HepG2 (cell line): ENCODE results near the gene CLEC7A.

Experiments used
- EZH2 ChIP-seq: conservative IDR thresholded peaks from 2 replicates; pipeline ENCODE4 v1.6.1; 2012; ENCODE audit warnings: mild to moderate bottlenecking, low read depth, low read length, moderate library complexity
- HNRNPL ChIP-seq: fragments of 200-400 bp; formaldehyde crosslinking; IDR thresholded peaks from 2 replicates; pipeline ENCODE4 v1.6.1; 2017; ENCODE audit warnings: mild to moderate bottlenecking, low read depth, low read length
- MED1 ChIP-seq: sonication (generic); formaldehyde crosslinking; IDR thresholded peaks from 2 replicates; pipeline ENCODE4 v1.4.0; 2020; ENCODE audit warnings: missing genetic modification reagents
- NFE2 ChIP-seq: sonication (generic); formaldehyde crosslinking; IDR thresholded peaks from 2 replicates; pipeline ENCODE4 v1.4.0; 2020; ENCODE audit warnings: missing genetic modification reagents
- NFIC ChIP-seq: IDR thresholded peaks from 2 replicates; pipeline ENCODE4 v1.6.1; 2012; ENCODE audit warnings: mild to moderate bottlenecking, low read length, inconsistent platforms
- PAWR ChIP-seq: sonication (generic); formaldehyde crosslinking; IDR thresholded peaks from 2 replicates; pipeline ENCODE4 v1.4.0; 2020; ENCODE audit warnings: missing genetic modification reagents, mild to moderate bottlenecking, borderline replicate concordance
- POLR2A ChIP-seq, 2 experiments: IDR thresholded peaks; 2 replicates each; pipeline ENCODE4 v1.6.1; 2011; ENCODE audit warnings: low read depth in 2 of 2, low read length in 2 of 2, mild to moderate bottlenecking in 1 of 2, moderate library complexity in 1 of 2; ENCODE audit not compliant: insufficient read depth in 1 of 2
- STAT5B ChIP-seq: sonication (generic); formaldehyde crosslinking; IDR thresholded peaks from 2 replicates; pipeline ENCODE4 v1.4.0; 2020; ENCODE audit warnings: missing genetic modification reagents
- TF ChIP-seq, protein P1 (sequence below): sonication (generic); formaldehyde crosslinking; IDR thresholded peaks from 2 replicates; pipeline ENCODE4 v1.5.0; 2020; ENCODE audit warnings: mild to moderate bottlenecking, missing genetic modification reagents, moderate library complexity
- TF ChIP-seq, protein P2 (sequence below): sonication (generic); formaldehyde crosslinking; IDR thresholded peaks from 2 replicates; pipeline ENCODE4 v1.4.0; 2020; ENCODE audit warnings: missing genetic modification reagents

DNA sequence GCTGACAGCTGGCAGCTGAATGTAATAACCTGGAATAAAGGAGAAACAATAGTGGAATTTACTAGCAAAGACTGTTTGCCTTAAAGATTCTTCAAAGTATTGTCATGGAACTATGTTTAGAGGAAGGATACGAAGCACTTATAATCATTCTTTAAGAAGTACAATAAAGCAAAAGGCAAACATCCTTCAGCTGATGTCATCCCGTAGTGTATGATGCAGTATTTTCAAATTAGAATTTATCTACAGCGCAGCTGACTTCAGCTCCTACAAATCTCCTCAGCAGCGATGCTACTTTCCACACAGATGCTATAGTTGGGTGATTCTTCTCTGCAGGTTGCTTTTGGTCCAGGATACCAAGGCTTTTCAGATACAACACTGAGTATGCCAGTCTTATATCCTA, 62.7 kb downstream of the CLEC7A start:
- TF ChIP-seq NFIC = no peak
- TF ChIP-seq, protein P1, sequence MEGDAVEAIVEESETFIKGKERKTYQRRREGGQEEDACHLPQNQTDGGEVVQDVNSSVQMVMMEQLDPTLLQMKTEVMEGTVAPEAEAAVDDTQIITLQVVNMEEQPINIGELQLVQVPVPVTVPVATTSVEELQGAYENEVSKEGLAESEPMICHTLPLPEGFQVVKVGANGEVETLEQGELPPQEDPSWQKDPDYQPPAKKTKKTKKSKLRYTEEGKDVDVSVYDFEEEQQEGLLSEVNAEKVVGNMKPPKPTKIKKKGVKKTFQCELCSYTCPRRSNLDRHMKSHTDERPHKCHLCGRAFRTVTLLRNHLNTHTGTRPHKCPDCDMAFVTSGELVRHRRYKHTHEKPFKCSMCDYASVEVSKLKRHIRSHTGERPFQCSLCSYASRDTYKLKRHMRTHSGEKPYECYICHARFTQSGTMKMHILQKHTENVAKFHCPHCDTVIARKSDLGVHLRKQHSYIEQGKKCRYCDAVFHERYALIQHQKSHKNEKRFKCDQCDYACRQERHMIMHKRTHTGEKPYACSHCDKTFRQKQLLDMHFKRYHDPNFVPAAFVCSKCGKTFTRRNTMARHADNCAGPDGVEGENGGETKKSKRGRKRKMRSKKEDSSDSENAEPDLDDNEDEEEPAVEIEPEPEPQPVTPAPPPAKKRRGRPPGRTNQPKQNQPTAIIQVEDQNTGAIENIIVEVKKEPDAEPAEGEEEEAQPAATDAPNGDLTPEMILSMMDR (CRISPR knock-in tag) = no peak
- no peak for TF ChIP-seq NFE2 (CRISPR knock-in tag)
- TF ChIP-seq MED1 (CRISPR knock-in tag) = no peak
- TF ChIP-seq, protein P2, sequence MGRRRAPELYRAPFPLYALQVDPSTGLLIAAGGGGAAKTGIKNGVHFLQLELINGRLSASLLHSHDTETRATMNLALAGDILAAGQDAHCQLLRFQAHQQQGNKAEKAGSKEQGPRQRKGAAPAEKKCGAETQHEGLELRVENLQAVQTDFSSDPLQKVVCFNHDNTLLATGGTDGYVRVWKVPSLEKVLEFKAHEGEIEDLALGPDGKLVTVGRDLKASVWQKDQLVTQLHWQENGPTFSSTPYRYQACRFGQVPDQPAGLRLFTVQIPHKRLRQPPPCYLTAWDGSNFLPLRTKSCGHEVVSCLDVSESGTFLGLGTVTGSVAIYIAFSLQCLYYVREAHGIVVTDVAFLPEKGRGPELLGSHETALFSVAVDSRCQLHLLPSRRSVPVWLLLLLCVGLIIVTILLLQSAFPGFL (CRISPR knock-in tag) = no peak
- no peak for TF ChIP-seq STAT5B
- no peak for TF ChIP-seq EZH2
- no peak for TF ChIP-seq PAWR (CRISPR knock-in tag)
- TF ChIP-seq HNRNPL = no peak
- TF ChIP-seq POLR2A (IDR thresholded peaks at IDR 0.05; ENCODE audit: insufficient read depth in 1 of 2, low read depth in 2 of 2, low read length in 2 of 2) = no peak
